ENCODE results near the gene RCOR3.
"Not testable (repeated sequence)": the region's sequence is repeated elsewhere in the genome, so short reads cannot be mapped to it uniquely, and the experiment has no call there.

RCOR3 gene

DNA sequence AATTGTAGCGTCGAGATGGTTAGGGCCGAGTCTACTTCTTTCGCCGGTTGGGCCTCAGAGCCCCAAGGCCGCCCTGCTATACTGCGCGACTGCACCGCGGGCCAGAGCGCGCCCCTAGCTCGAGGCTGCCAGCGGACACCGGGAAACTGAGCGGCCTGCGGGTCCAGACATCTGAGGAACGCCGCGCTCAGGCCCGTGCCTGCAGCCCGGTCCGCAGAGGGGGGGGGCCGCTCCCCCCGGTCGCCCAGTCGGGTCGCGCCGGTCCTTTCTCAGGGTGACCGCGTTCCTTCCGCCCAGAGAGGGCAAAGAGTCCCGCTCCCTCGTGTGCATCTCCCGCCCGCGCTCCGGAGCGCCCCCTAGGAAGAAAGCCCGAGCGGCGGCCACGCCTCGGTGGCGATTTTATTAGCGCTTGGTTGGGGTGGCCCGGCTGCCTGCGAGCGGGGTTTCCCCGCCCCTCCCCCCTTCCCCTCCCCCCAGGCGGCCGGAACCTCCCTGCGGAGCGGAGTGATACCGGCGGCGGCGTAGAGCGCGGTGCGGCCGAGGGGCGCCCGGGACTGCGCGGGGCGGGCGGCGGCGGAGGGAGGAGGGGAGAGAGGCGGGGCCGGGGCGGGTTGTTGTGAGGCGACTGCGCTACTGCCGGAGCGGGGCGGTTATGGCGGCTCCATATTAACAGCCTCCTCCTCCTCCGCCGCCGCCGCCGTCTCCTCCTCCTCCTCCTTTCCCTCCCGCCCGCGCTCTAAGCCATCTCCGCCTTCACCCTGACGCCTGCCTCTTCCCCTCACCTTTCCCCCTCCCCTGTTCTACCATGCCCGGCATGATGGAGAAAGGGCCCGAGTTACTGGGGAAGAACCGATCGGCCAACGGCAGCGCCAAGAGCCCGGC lies at the start of gene RCOR3:
Gene RCOR3 (plus strand): TSS at position 611 of the 882 bp plus-strand sequence. CDS start 195 bp downstream, at position 806.
- peak; percentile 82 to 86 for DNase-seq (ENCODE audit: low read depth in 2 of 2)

DNA sequence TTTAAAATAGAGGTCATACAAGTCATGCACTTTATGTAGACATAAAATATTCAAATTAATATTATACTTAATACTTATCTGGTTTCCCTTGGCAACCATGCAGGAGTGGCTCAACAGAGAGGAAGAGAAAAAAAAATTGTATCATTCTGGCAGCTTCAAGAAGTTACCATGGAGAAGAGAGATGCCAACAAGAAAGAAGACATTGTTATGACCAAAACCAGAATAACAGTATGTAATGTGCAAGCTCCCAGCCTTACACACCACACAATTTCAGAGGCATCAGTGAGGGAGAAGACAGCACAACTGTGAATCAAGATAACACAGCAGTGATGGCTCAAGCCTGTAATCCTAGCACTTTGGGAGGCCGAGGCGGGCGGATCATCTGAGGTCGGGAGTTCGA lies 49.1 kb upstream of the RCOR3 start:
- no peak for DNase-seq (ENCODE audit: low read depth in 2 of 2)

- no peak for DNase-seq (ENCODE audit: low read depth in 2 of 2)
Measured at GRCh38 chr1:211210965-211211364, 48.2 kb upstream of the RCOR3 start.

GRCh38 chr1:211213702-211214101 lies 45.5 kb upstream of the RCOR3 start:
- no peak for DNase-seq (ENCODE audit: low read depth in 2 of 2)

DNA sequence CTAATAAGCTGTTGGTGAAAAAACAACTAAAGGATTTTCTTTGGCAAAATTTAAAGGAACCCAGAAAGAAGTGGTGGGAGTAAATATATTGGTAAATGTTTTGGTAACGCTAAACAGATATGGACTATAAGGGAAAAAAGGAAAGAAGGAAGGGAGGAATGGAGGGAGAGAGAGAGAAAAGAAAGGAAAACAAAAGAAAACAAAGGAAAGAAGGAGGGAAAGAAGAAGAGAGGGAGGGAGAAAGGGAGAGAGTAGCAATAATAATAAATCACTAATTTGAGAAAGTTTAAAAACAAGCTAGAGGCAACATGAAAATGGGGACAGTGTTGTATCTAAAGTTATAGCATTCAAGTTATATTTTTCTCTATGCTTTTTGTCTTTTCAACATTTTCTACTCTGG lies 43.6 kb upstream of the RCOR3 start:
- no peak for DNase-seq (ENCODE audit: low read depth in 2 of 2)

- DNase-seq (ENCODE audit: low read depth in 2 of 2) = no peak
Measured at GRCh38 chr1:211217392-211217791, 41.8 kb upstream of the RCOR3 start.

GRCh38 chr1:211222469-211223234 lies 36.5 kb upstream of the RCOR3 start:
- DNase-seq (ENCODE audit: low read depth in 2 of 2) = not testable (repeated sequence)

- peak in 1 of 2 donors; percentile 4 for DNase-seq (ENCODE audit: low read depth in 2 of 2)
Measured at GRCh38 chr1:211228573-211229364, 30.4 kb upstream of the RCOR3 start.

DNA sequence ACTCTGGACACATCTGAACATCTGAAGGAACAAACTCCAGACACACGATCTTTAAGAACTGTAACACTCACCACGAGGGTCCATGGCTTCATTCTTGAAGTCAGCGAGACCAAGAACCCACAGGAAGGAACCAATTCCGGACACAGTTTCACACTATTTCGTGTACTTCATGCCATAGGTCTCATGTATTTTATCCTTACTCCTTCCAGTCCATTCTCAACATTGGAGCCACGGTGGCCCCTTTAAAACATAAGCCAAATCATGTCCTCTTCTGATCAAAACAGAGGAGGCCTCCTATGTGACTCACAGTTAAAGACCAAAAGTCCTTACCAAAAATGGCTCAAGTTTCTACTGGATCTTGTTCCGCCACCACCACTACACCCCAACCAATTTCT lies 29.8 kb upstream of the RCOR3 start:
- no peak for DNase-seq (ENCODE audit: low read depth in 2 of 2)

- no peak for DNase-seq (ENCODE audit: low read depth in 2 of 2)
Measured at GRCh38 chr1:211231873-211232272, 27.3 kb upstream of the RCOR3 start.

- no peak for DNase-seq (ENCODE audit: low read depth in 2 of 2)
Measured at GRCh38 chr1:211236633-211237320, 22.4 kb upstream of the RCOR3 start.

- no peak for DNase-seq (ENCODE audit: low read depth in 2 of 2)
Measured at GRCh38 chr1:211237579-211237978, 21.6 kb upstream of the RCOR3 start.

DNA sequence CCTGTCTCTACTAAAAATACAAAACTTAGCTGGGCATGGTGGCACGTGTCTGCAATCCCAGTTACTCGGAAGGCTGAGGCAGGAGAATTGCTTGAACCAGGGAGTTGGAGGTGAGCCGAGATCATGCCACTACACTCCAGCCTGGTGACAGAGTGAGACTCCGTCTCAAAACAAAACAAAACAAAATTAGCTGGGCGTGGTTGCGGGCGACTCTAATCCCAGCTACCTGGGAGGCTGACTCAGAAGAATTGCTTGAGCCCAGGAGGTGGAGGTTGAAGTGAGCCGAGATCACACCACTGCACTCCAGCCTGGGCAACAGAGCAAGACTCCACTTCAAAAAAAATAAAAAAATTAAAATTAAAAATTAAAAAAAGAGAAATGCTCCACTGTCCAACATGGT lies 18.6 kb upstream of the RCOR3 start:
- not testable (repeated sequence) for DNase-seq (ENCODE audit: low read depth in 2 of 2)

DNA sequence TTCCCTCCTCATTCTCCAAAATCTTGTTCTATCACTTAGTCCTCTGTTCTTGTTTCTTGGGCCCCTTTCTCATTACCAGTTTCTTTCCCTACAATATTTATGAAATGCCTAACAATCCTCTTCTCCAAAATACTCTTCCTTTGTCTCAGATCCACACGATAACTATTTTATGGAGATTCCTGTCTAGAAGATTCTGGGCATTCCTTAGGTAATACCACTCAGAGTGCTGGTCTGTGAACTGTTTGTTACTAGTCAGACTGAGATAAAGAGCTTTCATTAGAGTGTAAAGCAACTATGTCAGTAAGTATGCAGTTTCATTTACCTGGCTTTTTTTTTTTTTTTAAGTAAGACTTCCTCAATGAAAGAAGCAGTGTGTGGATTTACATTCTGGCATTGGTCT lies 18.1 kb upstream of the RCOR3 start:
- DNase-seq (ENCODE audit: low read depth in 2 of 2) = no peak

DNA sequence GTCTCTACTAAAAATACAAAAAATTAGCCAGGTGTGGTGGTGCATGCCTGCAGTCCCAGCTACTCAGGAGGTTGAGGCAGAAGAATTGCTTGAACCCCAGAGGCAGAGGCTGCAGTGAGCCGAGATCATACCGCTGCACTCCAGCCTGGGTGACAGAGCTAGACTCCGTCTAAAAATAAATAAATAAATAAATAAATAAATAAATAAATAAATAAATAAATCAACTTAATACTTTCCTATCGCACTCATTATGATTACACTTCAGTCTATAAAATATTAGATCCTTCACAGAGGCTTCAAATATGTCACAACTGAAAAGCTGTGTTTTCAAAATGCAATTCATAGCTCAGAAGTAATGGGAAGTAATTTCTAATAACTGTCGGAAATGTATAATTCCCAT lies 15.5 kb upstream of the RCOR3 start:
- DNase-seq (ENCODE audit: low read depth in 2 of 2) = not testable (repeated sequence)

DNA sequence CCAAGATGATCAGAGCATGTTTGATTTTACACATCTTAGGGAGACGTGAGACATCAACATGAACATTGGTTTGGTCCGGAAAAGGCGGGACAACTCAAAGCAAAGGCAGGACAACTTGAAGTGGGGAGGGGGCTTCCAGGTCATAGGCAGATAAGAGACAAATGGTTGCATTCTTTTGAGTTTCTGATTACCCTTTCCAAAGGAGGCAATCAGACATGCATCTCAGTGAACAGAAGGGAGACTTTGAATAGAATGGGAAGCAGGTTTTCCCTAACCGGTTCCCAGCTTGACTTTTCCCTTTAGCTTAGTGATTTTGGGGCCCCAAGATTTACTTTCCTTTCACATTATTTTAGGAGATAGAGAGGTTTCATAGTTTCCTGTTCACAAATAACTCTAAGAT lies 12.6 kb upstream of the RCOR3 start:
- not testable (repeated sequence) for DNase-seq (ENCODE audit: low read depth in 2 of 2)

DNA sequence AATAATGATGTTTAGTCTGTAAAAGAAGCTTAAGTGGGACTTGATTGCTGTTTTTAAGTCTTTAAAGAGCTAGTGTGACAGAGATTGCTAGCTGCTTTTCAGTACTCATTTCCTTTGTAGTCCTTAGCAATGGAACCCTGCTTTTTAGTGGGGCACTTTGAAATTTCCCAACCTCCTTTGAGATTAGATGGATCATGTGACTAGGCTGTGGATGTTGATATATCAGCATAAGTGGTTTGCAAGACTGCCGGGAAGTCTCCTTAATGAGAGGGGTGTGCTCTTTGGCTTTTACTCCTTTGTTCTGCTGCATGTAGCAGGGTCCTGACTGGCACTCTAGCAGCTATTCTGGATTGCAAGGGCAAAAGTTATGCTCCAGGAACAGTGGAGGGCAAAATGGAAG lies 11.2 kb upstream of the RCOR3 start:
- no peak for DNase-seq (ENCODE audit: low read depth in 2 of 2)

DNA sequence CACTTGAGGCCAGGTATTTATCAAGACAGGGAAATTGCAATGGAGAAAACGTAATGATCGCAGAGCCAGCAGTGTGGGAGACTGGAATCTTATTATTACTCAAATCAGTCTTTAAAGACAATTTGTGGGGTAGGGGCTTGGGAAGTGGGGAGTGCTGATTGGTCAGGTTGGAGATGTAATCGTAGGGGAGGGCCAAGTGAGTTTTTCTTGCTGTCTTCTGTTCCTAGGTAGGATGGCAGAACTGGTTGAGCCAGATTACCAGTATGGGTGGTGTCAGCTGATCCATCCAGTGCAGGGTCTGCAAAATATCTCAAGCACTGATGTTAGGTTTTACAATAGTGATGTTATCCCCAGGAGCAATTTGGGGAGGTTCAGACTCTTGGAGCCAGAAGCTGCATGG lies 9.6 kb upstream of the RCOR3 start:
- DNase-seq (ENCODE audit: low read depth in 2 of 2) = not testable (repeated sequence)

GRCh38 chr1:211257826-211258225 lies 1.3 kb upstream of the RCOR3 start:
- DNase-seq (ENCODE audit: low read depth in 2 of 2) = no peak

- peak; percentile 21 to 27 for DNase-seq (ENCODE audit: low read depth in 2 of 2)
Measured at GRCh38 chr1:211258310-211258755, 833 bp upstream of the RCOR3 start.

GRCh38 chr1:211259638-211260126 lies 516 bp downstream of the RCOR3 start:
- DNase-seq (ENCODE audit: low read depth in 2 of 2) = peak in 1 of 2 donors; percentile 18

Measured in stimulated activated CD8-positive, alpha-beta memory T cell treated with anti-CD3 and anti-CD28 coated beads, Interleukin-7, amount 100 ng/mL, for 1 hour (primary cell).